Fibroblast of upper back skin (primary cell): ENCODE results near the gene ILDR1.

Experiments used
- DNase-seq: peaks from one replicate; pipeline ENCODE4 v3.0.0-alpha.2; 2013

The ILDR1 gene

GRCh38 chr3:121992601-121993560 is 29.2 kb downstream of the ILDR1 start:
- no peak for DNase-seq

GRCh38 chr3:121989943-121990342 is 32.1 kb downstream of the ILDR1 start:
- no peak for DNase-seq

- DNase-seq = no peak
Measured at GRCh38 chr3:121988146-121988545, 33.9 kb downstream of the ILDR1 start.

- DNase-seq = no peak
Measured at GRCh38 chr3:121985846-121986245, 36.2 kb downstream of the ILDR1 start.

- no peak for DNase-seq
Measured at GRCh38 chr3:121981473-121981872, 40.6 kb downstream of the ILDR1 start.

GRCh38 chr3:121980450-121980796 is 41.6 kb downstream of the ILDR1 start:
- no peak for DNase-seq

GRCh38 chr3:121979734-121980449 is 42.2 kb downstream of the ILDR1 start:
- DNase-seq = no peak

- DNase-seq = no peak
Measured at GRCh38 chr3:121979246-121979645, 42.8 kb downstream of the ILDR1 start.

- DNase-seq = no peak
Measured at GRCh38 chr3:121976727-121977126, 45.3 kb downstream of the ILDR1 start.

- no peak for DNase-seq
Measured at GRCh38 chr3:121975702-121976302, 46.2 kb downstream of the ILDR1 start.

GRCh38 chr3:121974601-121975111 is 47.4 kb downstream of the ILDR1 start:
- no peak for DNase-seq

- no peak for DNase-seq
Measured at GRCh38 chr3:121970047-121970446, 52.0 kb downstream of the ILDR1 start.

GRCh38 chr3:121969631-121970030 is 52.4 kb downstream of the ILDR1 start:
- no peak for DNase-seq

- DNase-seq = no peak
Measured at GRCh38 chr3:121963608-121964007, 58.4 kb downstream of the ILDR1 start.

- no peak for DNase-seq
Measured at GRCh38 chr3:121962443-121962842, 59.6 kb downstream of the ILDR1 start.

- DNase-seq = no peak
Measured at GRCh38 chr3:121961283-121961682, 60.8 kb downstream of the ILDR1 start.

- DNase-seq = no peak
Measured at GRCh38 chr3:121958801-121959200, 63.2 kb downstream of the ILDR1 start.

- no peak for DNase-seq
Measured at GRCh38 chr3:121957674-121958415, 64.2 kb downstream of the ILDR1 start.

GRCh38 chr3:121956363-121956762 is 65.7 kb downstream of the ILDR1 start:
- no peak for DNase-seq

- no peak for DNase-seq
Measured at GRCh38 chr3:121951291-121951919, 70.6 kb downstream of the ILDR1 start.

GRCh38 chr3:121948641-121949040 is 73.4 kb downstream of the ILDR1 start:
- DNase-seq = no peak

- DNase-seq = no peak
Measured at GRCh38 chr3:121943431-121943830, 78.6 kb downstream of the ILDR1 start.
